Glomerular endothelial cell (primary cell): Measurements from ENCODE around the gene NOTUM. TPM values are rescaled to one million over a fixed set of nuclear protein-coding genes. Genes with fewer than 3 reads are reported as not detected.
"Not testable (repeated sequence)": the region's sequence is repeated elsewhere in the genome, so short reads cannot be mapped to it uniquely, and the experiment has no call there.

ENCODE experiments used
- DNase-seq: peaks from one replicate; pipeline ENCODE4 v3.0.0-alpha.2; 2011; ENCODE audit warnings: low read depth, low spot score; ENCODE audit errors: extremely low read depth
- total RNA-seq: library from RNA; depleted of rRNA; stranded (reverse); fragments of >200 nt; gene quantifications from 2 replicates; pipeline ENCODE4 v1.2.3, GENCODE V29; 2015

The NOTUM gene
- total RNA-seq, 1 donor from 2014 or later, result not detected

- DNase-seq, result peak; percentile 42
Observed at GRCh38 chr17:81926451-81927151, 34.4 kb downstream of the NOTUM start.

- DNase-seq, result no peak
Observed at GRCh38 chr17:81925860-81926450, 35.0 kb downstream of the NOTUM start.

- DNase-seq, result no peak
Observed at GRCh38 chr17:81924557-81925532, 36.1 kb downstream of the NOTUM start.

- no peak for DNase-seq
Observed at GRCh38 chr17:81923302-81924260, 37.4 kb downstream of the NOTUM start.

- DNase-seq, result no peak
Observed at GRCh38 chr17:81922566-81923301, 38.3 kb downstream of the NOTUM start.

- no peak for DNase-seq
Observed at GRCh38 chr17:81921996-81922565, 38.9 kb downstream of the NOTUM start.

GRCh38 chr17:81921537-81921862 is 39.5 kb downstream of the NOTUM start:
- DNase-seq, result no peak

GRCh38 chr17:81920612-81921536 is 40.1 kb downstream of the NOTUM start:
- DNase-seq, result no peak

GRCh38 chr17:81918832-81919545 is 42.0 kb downstream of the NOTUM start:
- DNase-seq, result no peak

GRCh38 chr17:81918333-81918669 is 42.7 kb downstream of the NOTUM start:
- not testable (repeated sequence) for DNase-seq

- no peak for DNase-seq
Observed at GRCh38 chr17:81917565-81918332, 43.2 kb downstream of the NOTUM start, which contains the start of gene SIRT7. Gene SIRT7, minus strand, starts transcription at chr17:81918176. Its CDS starts 45 bp downstream, at chr17:81918131.

- no peak for DNase-seq
Observed at GRCh38 chr17:81916234-81917001, 44.6 kb downstream of the NOTUM start.

GRCh38 chr17:81915331-81915730 is 45.7 kb downstream of the NOTUM start:
- DNase-seq, result no peak

GRCh38 chr17:81914103-81914850 is 46.7 kb downstream of the NOTUM start:
- DNase-seq, result no peak

GRCh38 chr17:81913394-81914102 is 47.4 kb downstream of the NOTUM start:
- no peak for DNase-seq
